Upper lobe of left lung (tissue), 6 donors: ENCODE measurements around the gene SLCO1A2. TPM values are rescaled to one million over a fixed set of nuclear protein-coding genes. Genes with fewer than 3 reads are reported as not detected.

Source experiments
- ATAC-seq, 2 donors: fragments of 200-7000 bp; cut with Tn5 transposase; one replicate each; pipeline ENCODE4 v1.9.1; 2022; ENCODE audit warnings: mild to moderate bottlenecking in 2 of 2, moderate library complexity in 2 of 2; ENCODE audit not compliant: low FRiP score in 2 of 2
- DNase-seq, 2 donors: peaks; one replicate each; pipeline ENCODE4 v3.0.0-alpha.2; 2019 to 2020
- H3K27ac ChIP-seq, 4 donors: fragments of 200-600 bp; sonication (generic); one replicate each; pipeline ENCODE4 v1.5.1; 2016 to 2019
- H3K27me3 ChIP-seq, 4 donors: fragments of 200-600 bp; sonication (generic); one replicate each; pipeline ENCODE4 v1.5.1; 2017 to 2019
- H3K36me3 ChIP-seq, 4 donors: fragments of 200-600 bp; sonication (generic); one replicate each; pipeline ENCODE4 v1.5.1; 2016 to 2019
- H3K4me1 ChIP-seq, 4 donors: fragments of 200-600 bp; sonication (generic); one replicate each; pipeline ENCODE4 v1.5.1; 2018 to 2019
- H3K4me3 ChIP-seq, 4 donors: fragments of 200-600 bp; sonication (generic); one replicate each; pipeline ENCODE4 v1.5.1; 2017 to 2019; ENCODE audit warnings: mild to moderate bottlenecking in 2 of 4, moderate library complexity in 1 of 4
- H3K9me3 ChIP-seq, 4 donors: fragments of 200-600 bp; sonication (generic); one replicate each; pipeline ENCODE4 v1.5.1; 2018 to 2019
- CTCF ChIP-seq, 6 experiments: fragments of 450-650 bp in 4 of 6; fragments of 200-600 bp in 2 of 6; sonication (generic) in 2 of 6; IDR thresholded peaks; one replicate each; pipeline ENCODE4 v1.5.1; 2016 to 2019; ENCODE audit warnings: antibody characterized with exemption in 6 of 6
- EP300 ChIP-seq, 4 donors: sonication (generic); formaldehyde crosslinking; IDR thresholded peaks; one replicate each; pipeline ENCODE4 v1.5.1; 2017; ENCODE audit warnings: antibody characterized with exemption in 4 of 4, control low read depth in 2 of 4
- POLR2A ChIP-seq, 4 donors: fragments of 450-650 bp; IDR thresholded peaks; one replicate each; pipeline ENCODE4 v1.5.1; 2016 to 2017; ENCODE audit warnings: antibody characterized with exemption in 4 of 4, mild to moderate bottlenecking in 2 of 4
- POLR2AphosphoS5 ChIP-seq, 2 donors: sonication (generic); formaldehyde crosslinking; IDR thresholded peaks; one replicate each; pipeline ENCODE4 v1.5.1; 2017; ENCODE audit warnings: antibody characterized with exemption in 2 of 2
- WGBS, 2 donors: methylation state at CpG; one replicate each; pipeline ENCODE4 v1.1.5; 2017 to 2018; 5-methylcytosine and 5-hydroxymethylcytosine counted together
- total RNA-seq, 6 donors: library from RNA; depleted of rRNA in 4 of 6; stranded (reverse); fragments of >200 nt in 4 of 6; gene quantifications; one replicate each; pipeline versions ENCODE4 v1.1.0 to v1.2.1, GENCODE V29; 2016 to 2021
- donor health status: DM: no; HTN: no; CAD: no; lungs with moderate emphysema.
- donor health status: DM: no; HTN: yes; CAD: no; lungs with severe emphysema.

The SLCO1A2 gene
- total RNA-seq, 6 donors from 2014 or later: 0.22 to 11.7 (median 3.1) TPM

GRCh38 chr12:21292111-21292510 is 42.6 kb downstream of the SLCO1A2 start:
- Histone ChIP-seq H3K9me3 (no peaks in the 10 kb centered on the region), H3K27me3 (no peaks in the 10 kb centered on the region), H3K36me3 (no peaks in the 10 kb centered on the region), H3K4me1 (peaks cover 0 to 3% (median 0%) of the 10 kb centered on the region in 4 donors), H3K4me3 (no peak overlapping the region), H3K27ac (no peak overlapping the region)
- no peak for ATAC-seq
- no peak for DNase-seq
- TF ChIP-seq EP300 (IDR thresholded peaks at IDR 0.05) (no peak), POLR2A (IDR thresholded peaks at IDR 0.05) (no peak), CTCF (IDR thresholded peaks at IDR 0.05) (no peak), POLR2AphosphoS5 (IDR thresholded peaks at IDR 0.05) (no peak)
- WGBS, 2 donors: 92 to 95% methylated on average over 2 of the region's 2 CpGs

GRCh38 chr12:21289698-21290097 is 45.0 kb downstream of the SLCO1A2 start:
- Histone ChIP-seq H3K27ac (no peak overlapping the region), H3K36me3 (no peaks in the 10 kb centered on the region), H3K4me1 (no peaks in the 10 kb centered on the region), H3K4me3 (no peak overlapping the region), H3K9me3 (no peaks in the 10 kb centered on the region), H3K27me3 (no peaks in the 10 kb centered on the region)
- DNase-seq: no peak
- no peak for TF ChIP-seq CTCF (IDR thresholded peaks at IDR 0.05)
- no peak for TF ChIP-seq POLR2AphosphoS5 (IDR thresholded peaks at IDR 0.05)
- TF ChIP-seq POLR2A (IDR thresholded peaks at IDR 0.05): no peak
- TF ChIP-seq EP300 (IDR thresholded peaks at IDR 0.05): no peak
- no peak for ATAC-seq
- WGBS, 2 donors: 74% methylated on average over 4 of the region's 4 CpGs

- ATAC-seq: peak in 1 of 2 donors; percentile 49
- no peaks in the 10 kb centered on the region for H3K27me3 ChIP-seq
- no peaks in the 10 kb centered on the region for H3K36me3 ChIP-seq
- DNase-seq: peak in 1 of 2 donors; percentile 24
- H3K9me3 ChIP-seq: no peaks in the 10 kb centered on the region
- no peak overlapping the region for H3K27ac ChIP-seq
- WGBS, 2 donors: 54 to 65% methylated on average over 2 of the region's 2 CpGs
- no peaks in the 10 kb centered on the region for H3K4me1 ChIP-seq
- no peak overlapping the region for H3K4me3 ChIP-seq
- TF ChIP-seq POLR2AphosphoS5 (IDR thresholded peaks at IDR 0.05): no peak
- no peak for TF ChIP-seq EP300 (IDR thresholded peaks at IDR 0.05)
- TF ChIP-seq POLR2A (IDR thresholded peaks at IDR 0.05): no peak
These were observed 57.9 kb downstream of the SLCO1A2 start for GRCh38 chr12:21276826-21277225.

GRCh38 chr12:21265932-21266331 is 68.8 kb downstream of the SLCO1A2 start:
- Histone ChIP-seq H3K4me1 (no peaks in the 10 kb centered on the region), H3K4me3 (no peak overlapping the region), H3K36me3 (no peaks in the 10 kb centered on the region), H3K9me3 (peaks cover 0 to 3% (median 0%) of the 10 kb centered on the region in 4 donors), H3K27me3 (no peaks in the 10 kb centered on the region), H3K27ac (no peak overlapping the region)
- ATAC-seq (no peak), DNase-seq (no peak)
- 35 to 51% methylated on average over 4 of the region's 4 CpGs for WGBS, 2 donors
- TF ChIP-seq CTCF (IDR thresholded peaks at IDR 0.05) (no peak), POLR2AphosphoS5 (IDR thresholded peaks at IDR 0.05) (no peak), POLR2A (IDR thresholded peaks at IDR 0.05) (no peak), EP300 (IDR thresholded peaks at IDR 0.05) (no peak)

GRCh38 chr12:21264232-21264631 is 70.5 kb downstream of the SLCO1A2 start:
- Histone ChIP-seq H3K4me1 (no peaks in the 10 kb centered on the region), H3K9me3 (peaks cover 0 to 9% (median 0%) of the 10 kb centered on the region in 4 donors), H3K27me3 (no peaks in the 10 kb centered on the region), H3K4me3 (no peak overlapping the region), H3K27ac (no peak overlapping the region), H3K36me3 (no peaks in the 10 kb centered on the region)
- DNase-seq: no peak
- no peak for ATAC-seq
- TF ChIP-seq CTCF (IDR thresholded peaks at IDR 0.05) (no peak), EP300 (IDR thresholded peaks at IDR 0.05) (no peak), POLR2A (IDR thresholded peaks at IDR 0.05) (no peak), POLR2AphosphoS5 (IDR thresholded peaks at IDR 0.05) (no peak)
